IgD-negative memory B cell (primary cell): ENCODE data around the gene GDF9. TPM values are rescaled to one million over a fixed set of nuclear protein-coding genes. Genes with fewer than 3 reads are reported as not detected.
A peak's percentile ranks its signal among the peaks of the same experiment; 100 is the strongest.
"Not testable (repeated sequence)": the region's sequence is repeated elsewhere in the genome, so short reads cannot be mapped to it uniquely, and the experiment has no call there.

ENCODE experiments used
- H3K27ac Mint-ChIP-seq, 3 donors: one replicate each; pipeline ENCODE4 v1.8.0; 2020 to 2022; ENCODE audit warnings: mild to moderate bottlenecking in 3 of 3, mixed read lengths in 3 of 3, moderate library complexity in 1 of 3
- H3K27me3 Mint-ChIP-seq: one replicate; pipeline ENCODE4 v1.8.0; 2021; ENCODE audit warnings: mixed read lengths
- H3K36me3 Mint-ChIP-seq: one replicate; pipeline ENCODE4 v1.8.0; 2020; ENCODE audit warnings: mild to moderate bottlenecking, mixed read lengths
- H3K4me1 Mint-ChIP-seq, 3 donors: one replicate each; pipeline ENCODE4 v1.8.0; 2020 to 2022; ENCODE audit warnings: mixed read lengths in 3 of 3, mild to moderate bottlenecking in 1 of 3
- H3K4me3 Mint-ChIP-seq, 4 donors: one replicate each; pipeline ENCODE4 v1.8.0; 2020 to 2022; ENCODE audit warnings: mild to moderate bottlenecking in 4 of 4, mixed read lengths in 4 of 4, moderate library complexity in 3 of 4
- H3K9me3 Mint-ChIP-seq, 3 donors: one replicate each; pipeline ENCODE4 v1.8.0; 2020 to 2021; ENCODE audit warnings: mixed read lengths in 3 of 3, mild to moderate bottlenecking in 1 of 3
- polyA plus RNA-seq: library from polyadenylated mRNA; unstranded; fragments of 300-500 nt; fragmentation: Illumina TruSeq; gene quantifications from one replicate; pipeline ENCODE4 v1.2.3, GENCODE V29; 2021

The GDF9 gene
- polyA plus RNA-seq, 1 donor from 2014 or later = not detected

GRCh38 chr5:132856011-132856410 is 10.3 kb downstream of the GDF9 start:
- peaks cover 0 to 1% (median 0%) of the 10 kb centered on the region in 3 donors for H3K4me1 Mint-ChIP-seq
- peaks cover 1% of the 10 kb centered on the region for H3K36me3 Mint-ChIP-seq
- H3K27me3 Mint-ChIP-seq = peaks cover 15% of the 10 kb centered on the region
- no peak overlapping the region for H3K27ac Mint-ChIP-seq
- no peak overlapping the region for H3K4me3 Mint-ChIP-seq
- no peaks in the 10 kb centered on the region for H3K9me3 Mint-ChIP-seq

DNA sequence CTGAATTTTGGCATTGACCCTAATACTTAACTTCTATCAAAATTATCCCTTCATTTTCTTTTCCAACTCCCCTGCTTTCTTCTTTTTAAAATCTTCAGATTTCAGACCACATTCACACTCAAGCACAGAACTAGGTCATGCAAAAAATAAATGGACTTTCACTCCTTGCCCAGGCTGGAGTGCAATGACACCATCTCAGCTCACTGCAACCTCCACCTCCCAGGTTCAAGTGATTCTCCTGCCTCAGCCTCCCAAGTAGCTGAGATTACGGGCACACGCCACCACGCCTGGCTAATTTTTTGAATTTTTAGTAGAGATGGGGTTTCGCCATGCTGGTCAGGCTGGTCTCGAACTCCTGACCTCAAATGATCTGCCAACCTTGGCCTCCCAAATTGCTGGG is 11.3 kb downstream of the GDF9 start:
- not testable (repeated sequence) for H3K9me3 Mint-ChIP-seq, H3K36me3 Mint-ChIP-seq, H3K4me1 Mint-ChIP-seq, H3K27ac Mint-ChIP-seq
- H3K27me3 Mint-ChIP-seq = peaks cover 15% of the 10 kb centered on the region
- peak overlapping the region in 1 of 4 donors; percentile 58 for H3K4me3 Mint-ChIP-seq

DNA sequence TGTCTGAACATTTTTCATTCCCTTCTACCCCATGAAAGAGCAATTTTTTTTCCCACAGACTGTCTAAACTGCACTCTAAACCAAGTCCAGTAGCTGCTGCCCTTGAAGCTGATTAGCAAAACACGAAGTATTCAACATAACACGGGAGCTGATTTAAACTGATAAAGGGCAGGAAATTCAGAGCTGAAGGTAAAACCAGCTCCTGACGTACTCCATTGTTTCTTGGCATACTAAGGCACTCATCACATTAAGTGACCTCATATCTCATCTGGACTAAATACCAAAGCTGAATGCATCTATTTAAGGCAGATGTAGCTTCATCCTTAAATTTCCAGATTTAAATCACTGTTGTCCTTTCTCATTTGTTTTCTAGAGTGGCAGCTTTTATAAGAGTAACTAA is 12.0 kb downstream of the GDF9 start:
- Mint-ChIP-seq H3K36me3 (peaks cover 1% of the 10 kb centered on the region), H3K27me3 (peaks cover 15% of the 10 kb centered on the region), H3K4me1 (peaks cover 0 to 1% (median 0%) of the 10 kb centered on the region in 3 donors), H3K4me3 (no peak overlapping the region), H3K9me3 (no peaks in the 10 kb centered on the region), H3K27ac (no peak overlapping the region)

- Mint-ChIP-seq H3K27me3 (peaks cover 15% of the 10 kb centered on the region), H3K27ac (no peak overlapping the region), H3K9me3 (no peaks in the 10 kb centered on the region), H3K4me1 (peaks cover 0 to 1% (median 0%) of the 10 kb centered on the region in 3 donors), H3K36me3 (peaks cover under 1% of the 10 kb centered on the region), H3K4me3 (no peak overlapping the region)
Observed at GRCh38 chr5:132853790-132854189, 12.5 kb downstream of the GDF9 start.

DNA sequence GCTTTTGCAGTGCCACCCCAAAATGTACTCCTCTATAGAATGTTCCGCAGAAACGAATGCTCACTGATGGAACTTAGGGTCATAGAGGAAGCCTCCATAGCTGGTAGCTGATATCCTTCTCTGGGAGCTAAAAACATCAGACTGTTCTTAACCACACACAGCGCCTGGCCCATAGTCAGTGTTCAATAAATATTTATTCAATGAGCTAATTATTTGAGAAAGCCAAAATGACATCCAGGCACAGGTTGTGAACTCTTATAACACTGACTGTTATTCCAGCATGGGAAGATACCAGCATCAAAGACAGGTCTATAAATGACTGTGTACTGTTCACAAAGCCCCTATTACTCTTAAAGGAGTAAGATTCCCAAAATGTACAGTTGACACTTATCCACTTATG is 12.9 kb downstream of the GDF9 start:
- Mint-ChIP-seq H3K36me3 (no peaks in the 10 kb centered on the region), H3K4me1 (peaks cover 0 to 1% (median 0%) of the 10 kb centered on the region in 3 donors), H3K27me3 (peaks cover 15% of the 10 kb centered on the region), H3K4me3 (no peak overlapping the region), H3K27ac (no peak overlapping the region), H3K9me3 (no peaks in the 10 kb centered on the region)

- no peaks in the 10 kb centered on the region for H3K9me3 Mint-ChIP-seq
- H3K36me3 Mint-ChIP-seq = no peaks in the 10 kb centered on the region
- H3K4me1 Mint-ChIP-seq = no peaks in the 10 kb centered on the region
- H3K4me3 Mint-ChIP-seq = no peak overlapping the region
- H3K27me3 Mint-ChIP-seq = peaks cover 4% of the 10 kb centered on the region
- no peak overlapping the region for H3K27ac Mint-ChIP-seq
Observed at GRCh38 chr5:132850066-132850465, 16.2 kb downstream of the GDF9 start.

GRCh38 chr5:132849347-132849746 is 16.9 kb downstream of the GDF9 start:
- H3K4me1 Mint-ChIP-seq = no peaks in the 10 kb centered on the region
- H3K4me3 Mint-ChIP-seq = no peak overlapping the region
- no peak overlapping the region for H3K27ac Mint-ChIP-seq
- H3K27me3 Mint-ChIP-seq = no peaks in the 10 kb centered on the region
- H3K9me3 Mint-ChIP-seq = no peaks in the 10 kb centered on the region
- H3K36me3 Mint-ChIP-seq = no peaks in the 10 kb centered on the region

DNA sequence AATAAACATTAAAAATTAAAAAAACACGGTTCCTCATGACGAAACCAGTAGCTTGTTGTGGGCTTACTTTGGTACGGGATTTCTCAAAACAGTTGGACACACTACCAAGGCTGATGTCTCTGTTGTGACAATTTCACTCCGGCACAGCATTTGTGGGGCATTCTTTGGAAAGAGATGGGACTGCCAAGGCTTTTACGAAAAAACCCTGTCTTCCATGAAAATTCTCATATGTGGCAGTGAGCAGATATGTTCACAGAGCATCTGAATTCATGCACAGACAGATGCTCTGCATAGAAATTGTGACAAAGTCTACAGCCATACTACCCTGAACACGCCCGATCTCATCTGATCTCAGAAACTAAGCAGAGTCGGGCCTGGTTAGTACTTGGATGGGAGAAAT is 18.0 kb downstream of the GDF9 start:
- H3K36me3 Mint-ChIP-seq = no peaks in the 10 kb centered on the region
- H3K27me3 Mint-ChIP-seq = no peaks in the 10 kb centered on the region
- no peak overlapping the region for H3K27ac Mint-ChIP-seq
- no peaks in the 10 kb centered on the region for H3K4me1 Mint-ChIP-seq
- H3K9me3 Mint-ChIP-seq = no peaks in the 10 kb centered on the region
- no peak overlapping the region for H3K4me3 Mint-ChIP-seq

GRCh38 chr5:132841305-132841704 is 25.0 kb downstream of the GDF9 start:
- no peak overlapping the region for H3K27ac Mint-ChIP-seq
- H3K9me3 Mint-ChIP-seq = no peaks in the 10 kb centered on the region
- no peaks in the 10 kb centered on the region for H3K36me3 Mint-ChIP-seq
- no peaks in the 10 kb centered on the region for H3K27me3 Mint-ChIP-seq
- H3K4me3 Mint-ChIP-seq = no peak overlapping the region
- H3K4me1 Mint-ChIP-seq = no peaks in the 10 kb centered on the region

DNA sequence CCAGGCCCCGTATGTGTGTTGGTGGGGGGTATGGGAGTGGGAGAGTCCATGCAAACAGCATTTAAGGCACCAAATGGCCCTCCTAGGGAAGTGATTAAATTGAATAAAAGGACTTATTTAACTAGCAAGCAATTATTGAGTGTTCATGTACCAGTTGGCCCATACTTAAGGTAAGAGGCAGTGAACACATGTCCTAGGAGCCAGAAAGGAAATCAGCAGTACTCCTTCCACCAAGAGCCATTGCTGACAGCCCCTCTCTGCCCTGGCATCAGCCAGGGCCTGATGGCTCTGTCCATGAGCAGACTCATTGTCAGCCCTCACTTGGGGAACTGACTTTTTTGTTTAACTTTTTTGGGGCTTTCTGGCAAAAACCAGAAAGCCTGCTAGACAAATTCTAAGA is 25.4 kb downstream of the GDF9 start:
- Mint-ChIP-seq H3K9me3 (no peaks in the 10 kb centered on the region), H3K4me3 (no peak overlapping the region), H3K27me3 (no peaks in the 10 kb centered on the region)

DNA sequence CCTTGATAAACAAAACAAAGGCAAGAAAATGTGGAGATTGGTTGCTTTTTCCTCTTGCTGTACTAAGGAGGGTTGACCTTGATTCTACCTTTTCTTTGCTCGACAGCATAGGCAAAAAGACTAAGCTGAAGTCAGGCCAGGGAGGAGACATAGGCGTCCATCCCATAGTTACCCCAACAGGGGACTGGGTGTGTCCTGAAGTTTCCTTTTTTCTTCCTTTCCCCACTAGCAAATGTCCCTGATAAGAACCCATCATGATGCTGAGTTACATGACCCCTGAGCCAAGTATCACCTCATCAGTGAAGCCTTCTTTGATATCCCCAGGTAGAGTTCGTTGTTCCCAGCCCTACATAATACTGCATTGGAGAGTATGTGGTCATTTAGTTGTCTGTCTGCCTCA is 26.0 kb downstream of the GDF9 start:
- Mint-ChIP-seq H3K27me3 (no peaks in the 10 kb centered on the region), H3K4me1 (no peaks in the 10 kb centered on the region), H3K4me3 (no peak overlapping the region), H3K27ac (no peak overlapping the region), H3K36me3 (no peaks in the 10 kb centered on the region), H3K9me3 (no peaks in the 10 kb centered on the region)

More for the DNA sequence above, 25.4 kb downstream of the GDF9 start:
- H3K27ac Mint-ChIP-seq = no peak overlapping the region
- H3K36me3 Mint-ChIP-seq = no peaks in the 10 kb centered on the region
- no peaks in the 10 kb centered on the region for H3K4me1 Mint-ChIP-seq

GRCh38 chr5:132839426-132840301 is 26.6 kb downstream of the GDF9 start:
- Mint-ChIP-seq H3K27me3 (no peaks in the 10 kb centered on the region), H3K4me1 (no peaks in the 10 kb centered on the region), H3K4me3 (no peak overlapping the region)

DNA sequence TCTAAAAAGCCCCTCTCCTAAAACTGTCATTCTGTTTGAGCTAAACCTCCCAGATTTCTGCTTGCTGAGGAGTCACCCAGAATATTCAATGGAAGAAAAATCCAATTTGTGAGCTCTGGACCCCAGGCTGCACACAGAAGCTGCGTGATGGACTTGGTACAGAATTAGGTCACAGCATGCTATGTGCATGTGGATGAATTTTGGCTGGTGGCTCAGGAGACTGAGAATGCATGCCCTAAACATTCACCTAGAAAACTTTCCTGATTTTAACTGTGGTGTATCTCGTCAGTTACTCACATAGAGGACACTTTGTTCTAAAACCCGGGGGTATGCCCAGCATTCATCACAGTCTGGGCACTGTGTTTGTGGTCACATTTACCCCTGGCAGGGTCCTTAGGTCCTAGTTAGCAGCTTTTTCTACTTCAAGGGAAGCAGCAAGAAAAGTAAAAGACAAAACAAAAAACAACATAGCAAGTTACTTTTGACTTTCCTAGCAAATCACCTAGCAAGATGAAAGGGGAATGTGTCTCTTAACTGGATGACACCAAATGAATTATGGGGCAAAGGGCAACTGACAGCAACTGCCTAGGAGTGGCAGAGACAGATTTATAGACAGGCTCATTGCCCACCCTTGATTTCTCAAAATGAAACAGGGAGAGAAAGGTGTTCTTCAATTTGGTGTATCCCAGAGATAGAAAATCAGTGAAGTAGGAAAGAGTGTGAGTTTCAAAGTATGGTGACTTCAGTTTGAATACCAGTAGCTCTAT is 27.6 kb downstream of the GDF9 start:
- Mint-ChIP-seq H3K4me3 (no peak overlapping the region), H3K27me3 (no peaks in the 10 kb centered on the region), H3K27ac (no peak overlapping the region), H3K9me3 (no peaks in the 10 kb centered on the region), H3K4me1 (no peaks in the 10 kb centered on the region), H3K36me3 (no peaks in the 10 kb centered on the region)

More at GRCh38 chr5:132839426-132840301, 26.6 kb downstream of the GDF9 start:
- H3K36me3 Mint-ChIP-seq = no peaks in the 10 kb centered on the region
- no peak overlapping the region for H3K27ac Mint-ChIP-seq
- no peaks in the 10 kb centered on the region for H3K9me3 Mint-ChIP-seq

DNA sequence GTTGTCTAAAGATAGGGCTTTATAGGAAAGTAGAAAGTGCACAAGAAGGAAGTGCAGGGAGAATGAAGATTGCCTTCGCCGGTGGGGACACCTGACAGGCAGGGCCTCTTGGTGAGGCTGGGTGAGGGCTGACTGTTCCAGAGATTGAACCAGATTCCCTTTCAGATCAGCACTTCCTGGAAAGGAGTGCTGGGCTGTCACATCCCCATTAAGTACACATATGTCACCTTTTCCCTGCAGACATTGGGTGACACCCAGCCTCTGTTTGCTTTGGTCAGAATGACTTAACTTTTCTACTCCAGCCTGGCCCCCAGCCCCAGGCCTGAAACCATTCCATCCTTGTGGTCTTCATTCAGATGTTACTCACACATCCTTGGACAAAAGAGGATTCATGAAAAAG is 28.4 kb downstream of the GDF9 start:
- Mint-ChIP-seq H3K4me3 (no peak overlapping the region), H3K9me3 (no peaks in the 10 kb centered on the region), H3K27me3 (no peaks in the 10 kb centered on the region), H3K27ac (no peak overlapping the region), H3K36me3 (no peaks in the 10 kb centered on the region), H3K4me1 (no peaks in the 10 kb centered on the region)

- Mint-ChIP-seq H3K27me3 (no peaks in the 10 kb centered on the region), H3K4me3 (peak overlapping the region in 1 of 4 donors; percentile 58), H3K36me3 (no peaks in the 10 kb centered on the region), H3K27ac (no peak overlapping the region), H3K9me3 (no peaks in the 10 kb centered on the region), H3K4me1 (peaks cover 0 to 1% (median 0%) of the 10 kb centered on the region in 3 donors)
Observed at GRCh38 chr5:132836852-132837251, 29.4 kb downstream of the GDF9 start.
